GM12878 (cell line): ENCODE measurements around the gene TMPRSS12.

Experiments
- CBFB ChIP-seq: IDR thresholded peaks from 2 replicates; pipeline ENCODE4 v1.6.1; 2016; ENCODE audit warnings: antibody characterized with exemption, low read depth
- CTCF ChIP-seq, 3 experiments: IDR thresholded peaks in 2 of 3; conservative IDR thresholded peaks in 1 of 3; 2 replicates each; pipeline ENCODE4 v1.5.1; 2011; ENCODE audit warnings: low read depth in 3 of 3, low read length in 3 of 3, mild to moderate bottlenecking in 3 of 3, control low read depth in 2 of 3, moderate library complexity in 2 of 3, inconsistent platforms in 1 of 3, mixed read lengths in 1 of 3; ENCODE audit not compliant: control insufficient read depth in 2 of 3, insufficient read depth in 1 of 3; ENCODE audit errors: extremely low read depth in 1 of 3
- EP300 ChIP-seq, 2 experiments: fragments of 150-350 bp in 1 of 2; IDR thresholded peaks; 2 replicates each; pipeline ENCODE4 v1.6.1; 2011 to 2012; ENCODE audit warnings: low read depth in 2 of 2, low read length in 2 of 2, borderline replicate concordance in 1 of 2, improper control_type of control experiment in 1 of 2, inconsistent platforms in 1 of 2; ENCODE audit not compliant: control insufficient read depth in 1 of 2
- GABPA ChIP-seq: IDR thresholded peaks from 2 replicates; pipeline ENCODE4 v1.6.1; 2014; ENCODE audit warnings: antibody characterized with exemption, low read depth, mild to moderate bottlenecking, inconsistent platforms
- HDAC2 ChIP-seq: fragments of 200-600 bp; sonication (generic); IDR thresholded peaks from 2 replicates; pipeline ENCODE4 v1.6.1; 2017
- POLR2A ChIP-seq: IDR thresholded peaks from 2 replicates; pipeline ENCODE4 v1.6.1; 2011; ENCODE audit warnings: low read depth, mild to moderate bottlenecking, low read length
- POLR2AphosphoS5 ChIP-seq: IDR thresholded peaks from 2 replicates; pipeline ENCODE4 v1.6.1; 2011; ENCODE audit warnings: mild to moderate bottlenecking, low read length, inconsistent platforms
- RAD21 ChIP-seq: IDR thresholded peaks from 2 replicates; pipeline ENCODE4 v1.6.1; 2011; ENCODE audit warnings: mild to moderate bottlenecking, low read depth, low read length, moderate library complexity; ENCODE audit not compliant: insufficient read depth
- SIN3A ChIP-seq: IDR thresholded peaks from 2 replicates; pipeline ENCODE4 v1.6.1; 2012; ENCODE audit warnings: low read depth, low read length, improper control_type of control experiment
- SKIL ChIP-seq: fragments of 450-650 bp; IDR thresholded peaks from 2 replicates; pipeline ENCODE4 v1.6.1; 2017; ENCODE audit warnings: mild to moderate bottlenecking, low read depth, inconsistent platforms; ENCODE audit not compliant: poor library complexity, severe bottlenecking
- WRNIP1 ChIP-seq: IDR thresholded peaks from 2 replicates; pipeline ENCODE4 v1.6.1; 2011; ENCODE audit warnings: low read depth, low read length, improper control_type of control experiment, borderline replicate concordance
- ZBED1 ChIP-seq: IDR thresholded peaks from 2 replicates; pipeline ENCODE4 v1.6.1; 2016; ENCODE audit warnings: borderline replicate concordance
- ZNF24 ChIP-seq: fragments of 450-650 bp; IDR thresholded peaks from 2 replicates; pipeline ENCODE4 v1.6.1; 2017; ENCODE audit warnings: antibody characterized with exemption, mild to moderate bottlenecking

GRCh38 chr12:50839042-50839441 is 3.7 kb upstream of the TMPRSS12 start:
- TF ChIP-seq RAD21, result no peak
- TF ChIP-seq HDAC2, result no peak
- no peak for TF ChIP-seq CTCF (IDR thresholded peaks at IDR 0.05 in 2 of 3, conservative IDR thresholded peaks at IDR 0.05 in 1 of 3; ENCODE audit: control insufficient read depth in 2 of 3, extremely low read depth in 1 of 3, insufficient read depth in 1 of 3, low read depth in 3 of 3, low read length in 3 of 3)
- no peak for TF ChIP-seq EP300 (IDR thresholded peaks at IDR 0.05; ENCODE audit: borderline replicate concordance in 1 of 2, control insufficient read depth in 1 of 2, low read depth in 2 of 2, low read length in 2 of 2)
- TF ChIP-seq ZBED1, result no peak
- TF ChIP-seq ZNF24, result no peak
- no peak for TF ChIP-seq WRNIP1
- no peak for TF ChIP-seq GABPA
- TF ChIP-seq SKIL, result no peak
- no peak for TF ChIP-seq POLR2A
- no peak for TF ChIP-seq SIN3A
- TF ChIP-seq POLR2AphosphoS5, result no peak
- no peak for TF ChIP-seq CBFB
